A673 (cell line): ENCODE results near the gene SIK2. TPM values are rescaled to one million over a fixed set of nuclear protein-coding genes. Genes with fewer than 3 reads are reported as not detected.

Experiments
- BruUV-seq: library from RNA; stranded (reverse); fragments of 400-500 nt; replicated peaks from 2 replicates; lab custom pipeline; 2021; lab: Mats Ljungman, UMichigan
- CTCF ChIA-PET: fragments of 300-600 bp; sonication (Branson Sonifier 250); formaldehyde crosslinking; loops from one replicate; lab custom pipeline; 2022; ENCODE audit warnings: antibody characterized with exemption; lab: Charles Lee
- POLR2A ChIA-PET: fragments of 300-600 bp; sonication (Branson Sonifier 250); formaldehyde crosslinking; loops from one replicate; lab custom pipeline; 2022; ENCODE audit warnings: antibody characterized with exemption; ENCODE audit not compliant: low non-redundant PET; lab: Charles Lee
- DNase-seq: peaks from one replicate; pipeline ENCODE4 v3.0.0-alpha.2; 2015; ENCODE audit warnings: low spot score
- H3K27ac ChIP-seq: fragments of 200-600 bp; sonication (generic); 2 replicates; pipeline ENCODE4 v1.5.1; 2016; ENCODE audit warnings: mixed run types, low read depth, mild to moderate bottlenecking, mixed read lengths, antibody characterized with exemption, low read length; ENCODE audit not compliant: poor library complexity, severe bottlenecking
- H3K27me3 ChIP-seq: fragments of 200-600 bp; sonication (generic); replicated peaks from 2 replicates; pipeline ENCODE4 v1.6.1; 2017; ENCODE audit warnings: mixed run types, low read depth, mild to moderate bottlenecking, mixed read lengths, antibody characterized with exemption, low read length; ENCODE audit not compliant: insufficient read depth, poor library complexity
- H3K36me3 ChIP-seq: fragments of 200-600 bp; sonication (generic); 2 replicates; pipeline ENCODE4 v1.6.1; 2016; ENCODE audit warnings: mixed run types, mild to moderate bottlenecking, mixed read lengths, antibody characterized with exemption, low read length; ENCODE audit not compliant: insufficient read depth, poor library complexity, severe bottlenecking
- H3K4me1 ChIP-seq: fragments of 200-600 bp; sonication (generic); 2 replicates; pipeline ENCODE4 v1.6.1; 2017; ENCODE audit warnings: mixed run types, mild to moderate bottlenecking, mixed read lengths, antibody characterized with exemption, low read length; ENCODE audit not compliant: insufficient read depth, poor library complexity, severe bottlenecking
- H3K4me3 ChIP-seq: fragments of 200-600 bp; sonication (generic); 2 replicates; pipeline ENCODE4 v1.5.1; 2016; ENCODE audit warnings: low read depth, mixed run types, mild to moderate bottlenecking, mixed read lengths, low read length; ENCODE audit not compliant: poor library complexity, severe bottlenecking
- H3K9me3 ChIP-seq: fragments of 200-600 bp; sonication (generic); 2 replicates; pipeline ENCODE4 v1.6.1; 2016; ENCODE audit warnings: mixed run types, low read depth, mild to moderate bottlenecking, mixed read lengths, antibody characterized with exemption, low read length; ENCODE audit not compliant: poor library complexity, severe bottlenecking
- EZH2 ChIP-seq: fragments of 200-600 bp; sonication (generic); IDR thresholded peaks from 2 replicates; pipeline ENCODE4 v1.6.1; 2017; ENCODE audit warnings: borderline replicate concordance, low read depth, mild to moderate bottlenecking, mixed read lengths, antibody characterized with exemption, low read length; ENCODE audit not compliant: poor library complexity, severe bottlenecking
- intact Hi-C: fragments of 100-400 bp; cut with micrococcal nuclease; formaldehyde crosslinking; loops from one replicate; pipeline ENCODE4 v1.10.0; 2022; ENCODE audit not compliant: unreplicated experiment
- total RNA-seq: library from RNA; stranded (reverse); gene quantifications from 2 replicates; pipeline ENCODE4 v1.2.3, GENCODE V29; 2021
- TF ChIP-seq, protein P1 (sequence below): fragments of 300-800, 200-600 bp; sonication (generic); conservative IDR thresholded peaks from 2 replicates; pipeline ENCODE4 v1.5.1; 2017; ENCODE audit warnings: low read depth, mild to moderate bottlenecking, antibody characterized with exemption, low read length, moderate library complexity, mixed read lengths

SIK2 gene
- total RNA-seq, 1 experiment from 2014 or later = 18.7 TPM

DNA sequence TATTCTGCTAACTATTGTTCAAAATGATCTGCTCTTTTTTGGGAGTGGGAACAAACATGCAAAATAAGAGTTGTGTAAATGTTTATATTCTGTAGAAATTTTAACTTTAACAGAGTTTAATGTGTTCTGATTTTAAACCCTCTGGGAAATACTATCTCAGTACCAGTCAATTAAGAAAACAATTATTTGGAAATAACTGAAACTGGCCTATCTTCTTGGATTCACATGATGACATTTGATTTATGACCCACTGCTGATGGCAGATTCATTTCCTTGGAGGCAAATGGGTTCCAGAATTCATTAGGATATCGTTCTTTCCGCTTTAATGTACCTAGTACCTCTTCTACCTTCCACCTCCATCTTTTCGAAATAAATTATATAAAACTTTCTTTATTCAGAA, 5.5 kb downstream of the SIK2 start:
- no peak for TF ChIP-seq EZH2
- TF ChIP-seq, protein P1, sequence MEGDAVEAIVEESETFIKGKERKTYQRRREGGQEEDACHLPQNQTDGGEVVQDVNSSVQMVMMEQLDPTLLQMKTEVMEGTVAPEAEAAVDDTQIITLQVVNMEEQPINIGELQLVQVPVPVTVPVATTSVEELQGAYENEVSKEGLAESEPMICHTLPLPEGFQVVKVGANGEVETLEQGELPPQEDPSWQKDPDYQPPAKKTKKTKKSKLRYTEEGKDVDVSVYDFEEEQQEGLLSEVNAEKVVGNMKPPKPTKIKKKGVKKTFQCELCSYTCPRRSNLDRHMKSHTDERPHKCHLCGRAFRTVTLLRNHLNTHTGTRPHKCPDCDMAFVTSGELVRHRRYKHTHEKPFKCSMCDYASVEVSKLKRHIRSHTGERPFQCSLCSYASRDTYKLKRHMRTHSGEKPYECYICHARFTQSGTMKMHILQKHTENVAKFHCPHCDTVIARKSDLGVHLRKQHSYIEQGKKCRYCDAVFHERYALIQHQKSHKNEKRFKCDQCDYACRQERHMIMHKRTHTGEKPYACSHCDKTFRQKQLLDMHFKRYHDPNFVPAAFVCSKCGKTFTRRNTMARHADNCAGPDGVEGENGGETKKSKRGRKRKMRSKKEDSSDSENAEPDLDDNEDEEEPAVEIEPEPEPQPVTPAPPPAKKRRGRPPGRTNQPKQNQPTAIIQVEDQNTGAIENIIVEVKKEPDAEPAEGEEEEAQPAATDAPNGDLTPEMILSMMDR = no peak
- DNase-seq = no peak
- ChIA-PET POLR2A (no interaction called here), CTCF (no interaction called here)
- Histone ChIP-seq H3K4me1 (peaks cover 43% of the 10 kb centered on the region), H3K9me3 (no peaks in the 10 kb centered on the region), H3K36me3 (no peaks in the 10 kb centered on the region), H3K4me3 (no peak overlapping the region), H3K27ac (no peak overlapping the region), H3K27me3 (no peaks in the 10 kb centered on the region)
- intact Hi-C loops = loop anchor here (10.0 kb wide), 1 partner anchor 677 kb away; no protein-coding TSS in a partner anchor
- no TSS peak for BruUV-seq

DNA sequence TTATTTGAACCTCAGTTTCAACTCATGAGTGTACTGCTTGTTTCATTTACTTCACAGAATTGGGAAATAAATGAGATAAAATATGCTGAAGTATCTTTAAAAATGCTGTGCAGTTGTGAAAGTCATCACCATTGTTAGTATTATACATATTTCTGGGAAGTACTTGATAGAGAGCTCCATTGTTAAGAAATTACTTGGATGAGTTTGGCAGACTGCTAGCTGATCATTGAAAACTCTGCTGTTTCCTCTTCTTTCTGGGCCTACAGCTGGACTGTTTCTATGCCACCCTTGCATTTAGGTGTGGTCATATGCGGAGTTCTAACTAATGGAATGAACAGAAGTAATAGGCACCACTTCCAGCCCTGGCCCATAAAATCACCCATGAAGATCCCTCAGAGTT, 10.0 kb downstream of the SIK2 start:
- intact Hi-C loops = no loop called here
- peak; percentile 39 for DNase-seq
- H3K4me3 ChIP-seq = no peak overlapping the region
- H3K9me3 ChIP-seq = no peaks in the 10 kb centered on the region
- POLR2A ChIA-PET = no interaction called here
- H3K4me1 ChIP-seq = peaks cover 18% of the 10 kb centered on the region
- no peak for TF ChIP-seq EZH2
- TF ChIP-seq, protein P1 = no peak
- no TSS peak for BruUV-seq
- H3K36me3 ChIP-seq = no peaks in the 10 kb centered on the region
- no peaks in the 10 kb centered on the region for H3K27me3 ChIP-seq
- CTCF ChIA-PET = interaction anchor here (0.6 to 1.8 kb wide), 2 partner anchors 8 to 151 kb away, joined by 3 to 6 read pairs; no protein-coding TSS in a partner anchor
- H3K27ac ChIP-seq = peak overlapping the region; percentile 0

DNA sequence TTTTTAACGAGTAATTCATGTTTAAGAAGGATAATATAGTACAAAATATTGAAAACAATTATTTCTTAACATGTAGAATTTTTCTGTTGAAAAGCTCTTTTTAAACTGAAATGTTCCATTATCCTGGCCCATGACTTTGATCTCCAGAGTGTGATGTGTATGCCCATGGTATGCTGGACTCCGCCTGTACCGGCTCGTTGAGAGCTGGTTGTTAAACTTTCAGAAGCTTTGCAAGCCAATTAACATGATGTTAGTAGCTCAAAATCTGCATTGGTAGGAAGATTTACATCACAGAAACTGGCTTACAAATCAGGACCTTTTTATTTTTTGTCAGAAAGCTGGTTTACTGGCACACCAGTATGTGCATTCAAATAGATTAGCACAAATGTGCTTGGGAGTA, 15.0 kb downstream of the SIK2 start:
- Histone ChIP-seq H3K27ac (no peak overlapping the region), H3K27me3 (no peaks in the 10 kb centered on the region), H3K36me3 (peaks cover 12% of the 10 kb centered on the region), H3K4me3 (no peak overlapping the region), H3K4me1 (peaks cover 5% of the 10 kb centered on the region), H3K9me3 (no peaks in the 10 kb centered on the region)
- POLR2A ChIA-PET = no interaction called here
- TF ChIP-seq, protein P1 = no peak
- TF ChIP-seq EZH2 = no peak
- no TSS peak for BruUV-seq
- CTCF ChIA-PET = no interaction called here
- no peak for DNase-seq
- intact Hi-C loops = no loop called here
